Left ventricle myocardium superior (tissue), 1 donor: Measurements from ENCODE around the gene CACNA1D. TPM values are rescaled to one million over a fixed set of nuclear protein-coding genes. Genes with fewer than 3 reads are reported as not detected.

Experiments used
- ATAC-seq: fragments of 200-7000 bp; cut with Tn5 transposase; one replicate; pipeline ENCODE4 v1.9.1; 2020; ENCODE audit warnings: mild to moderate bottlenecking, moderate library complexity
- DNase-seq: peaks from one replicate; pipeline ENCODE4 v3.0.0-alpha.2; 2020
- intact Hi-C: fragments of 100-400 bp; cut with micrococcal nuclease; formaldehyde crosslinking; loops from one replicate; pipeline ENCODE4 v1.11.0; 2022
- total RNA-seq: library from RNA; stranded (reverse); fragmentation: NEBNext Ultra II Directional; extraction: Animal tissue kit (Norgen Biotek cat#: 25700); gene quantifications from one replicate; pipeline ENCODE4 v1.2.1, GENCODE V29; 2021
- donor health status: DM: no; HTN: yes; CAD: no; lungs with severe emphysema.

Gene CACNA1D
- total RNA-seq, 1 donor from 2014 or later = 1.0 TPM

DNA sequence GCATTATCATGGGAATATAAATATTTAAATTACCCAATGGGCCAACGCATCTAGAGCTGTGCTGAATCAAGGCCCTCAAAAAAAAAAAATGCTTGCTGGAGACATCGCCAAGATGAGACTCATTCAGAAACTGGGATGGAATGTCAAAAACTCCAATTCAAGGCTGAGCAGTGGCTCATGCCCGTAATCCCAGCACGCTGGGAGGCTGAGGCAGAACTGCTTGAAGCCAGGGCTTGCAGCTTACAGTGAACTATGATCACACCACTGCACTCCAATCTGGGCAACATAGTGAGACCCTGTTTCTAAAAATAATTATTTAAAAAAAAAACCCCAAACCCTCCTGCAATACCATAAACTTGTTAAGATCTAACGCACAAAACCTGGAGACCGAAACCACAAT, 3.1 kb upstream of the CACNA1D start:
- no peak for ATAC-seq
- intact Hi-C loops = no loop called here
- DNase-seq = no peak

DNA sequence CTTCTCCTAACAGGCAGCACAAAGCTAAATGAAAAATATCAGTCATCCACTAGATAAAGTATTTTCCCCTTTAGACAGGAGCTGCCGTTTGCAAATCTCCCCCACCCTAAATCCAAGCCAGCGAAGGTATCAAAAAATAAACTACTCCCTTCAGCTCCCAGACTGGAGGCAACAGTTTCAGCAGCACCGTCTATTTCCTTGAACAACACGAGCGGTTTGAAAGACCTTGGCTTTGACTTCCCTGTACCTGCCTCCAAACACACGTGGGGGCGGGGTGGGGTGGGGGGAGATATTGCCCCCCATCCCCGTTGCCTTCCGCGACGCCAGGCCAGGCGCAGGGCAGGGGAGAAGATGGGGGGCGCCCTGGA, 832 bp upstream of the CACNA1D start:
- ATAC-seq (no peak), DNase-seq (no peak)
- intact Hi-C loops = no loop called here

DNA sequence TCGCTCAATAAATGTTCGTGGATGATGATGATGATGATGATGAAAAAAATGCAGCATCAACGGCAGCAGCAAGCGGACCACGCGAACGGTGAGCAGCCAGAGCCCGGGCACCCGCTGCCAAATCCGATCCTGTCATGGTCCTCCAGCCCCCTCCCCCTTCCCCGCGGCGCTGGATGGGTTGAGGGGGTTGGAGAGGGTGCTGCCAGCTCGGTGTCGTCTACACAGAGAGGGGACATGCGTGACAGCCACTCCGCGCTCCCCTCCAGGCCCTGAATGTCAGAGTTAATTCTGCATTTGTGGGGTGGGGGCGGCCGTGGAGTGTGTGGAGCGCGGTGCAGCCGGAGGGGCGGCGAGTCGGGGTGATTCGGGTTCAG, 722 bp downstream of the CACNA1D start:
- ATAC-seq (no peak), DNase-seq (no peak)
- intact Hi-C loops = no loop called here

DNA sequence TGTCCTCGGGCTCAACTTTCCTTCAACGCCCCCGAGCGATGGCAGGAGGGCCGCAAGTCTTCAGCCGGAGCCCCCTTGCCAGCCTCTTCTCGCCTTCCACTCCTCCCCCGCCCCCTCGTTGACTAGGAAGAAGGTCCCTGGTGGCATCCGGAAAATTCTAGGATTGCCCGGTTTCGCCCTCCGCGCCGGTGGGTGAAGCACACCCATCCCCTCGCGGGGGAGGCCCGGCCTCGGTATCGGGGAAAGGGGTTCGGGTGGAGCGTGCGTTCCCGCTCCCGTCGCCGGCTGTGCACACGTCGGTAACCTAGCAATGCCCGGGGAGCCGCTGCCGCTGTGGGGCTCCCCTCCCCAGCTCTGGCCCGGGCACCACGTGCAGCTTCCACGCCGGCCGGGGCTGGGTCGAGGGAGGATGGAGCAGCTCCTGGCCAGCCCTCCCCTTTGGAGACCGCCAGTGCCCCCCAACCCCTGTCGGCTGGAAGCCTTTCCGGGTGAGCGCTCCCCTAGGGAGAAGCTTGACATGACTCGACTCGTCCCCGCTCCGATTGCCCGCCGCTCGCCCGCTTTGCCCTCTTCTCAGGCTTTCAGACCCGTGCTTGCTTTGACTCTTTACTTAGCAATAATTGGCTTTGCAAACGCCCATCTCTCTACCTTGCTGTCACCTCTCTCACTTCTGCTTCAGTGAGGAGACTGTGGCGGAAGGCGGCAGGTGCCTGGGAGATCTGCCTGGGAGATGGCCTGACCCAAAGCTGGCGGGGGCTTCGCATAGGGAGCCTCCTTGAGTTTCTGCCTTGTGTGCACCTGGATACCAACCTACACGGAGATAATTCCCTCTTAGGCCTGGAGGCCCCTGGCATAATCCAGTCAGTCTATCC, 1.3 kb downstream of the CACNA1D start:
- peak; percentile 41 for ATAC-seq
- no peak for DNase-seq
- intact Hi-C loops = no loop called here

DNA sequence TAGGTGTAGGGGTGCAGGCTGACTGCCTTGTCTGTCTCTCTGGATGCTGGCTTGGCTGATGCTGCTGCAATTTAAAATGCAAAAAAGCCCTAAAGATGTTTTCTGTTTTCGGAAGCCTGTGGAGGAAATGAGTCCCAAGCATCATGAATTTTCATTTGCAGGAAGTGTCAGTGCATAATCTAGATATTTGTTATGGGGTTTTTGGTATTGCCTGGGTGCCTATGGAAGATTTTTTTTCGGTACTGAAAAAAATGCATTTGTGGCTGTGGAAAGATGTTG, 1.9 kb downstream of the CACNA1D start:
- intact Hi-C loops = no loop called here
- DNase-seq (no peak), ATAC-seq (no peak)

DNA sequence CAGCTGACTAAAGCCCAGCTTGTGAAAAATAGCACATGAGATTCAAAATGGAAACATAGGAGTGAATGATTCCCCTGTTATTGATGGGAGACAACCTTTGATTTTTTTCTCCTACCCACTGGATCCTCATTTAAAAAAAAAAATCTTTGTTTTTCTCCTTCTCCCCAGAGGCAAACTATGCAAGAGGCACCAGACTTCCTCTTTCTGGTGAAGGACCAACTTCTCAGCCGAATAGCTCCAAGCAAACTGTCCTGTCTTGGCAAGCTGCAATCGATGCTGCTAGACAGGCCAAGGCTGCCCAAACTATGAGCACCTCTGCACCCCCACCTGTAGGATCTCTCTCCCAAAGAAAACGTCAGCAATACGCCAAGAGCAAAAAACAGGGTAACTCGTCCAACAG, 2.6 kb downstream of the CACNA1D start:
- intact Hi-C loops = no loop called here
- DNase-seq = no peak
- ATAC-seq = no peak

DNA sequence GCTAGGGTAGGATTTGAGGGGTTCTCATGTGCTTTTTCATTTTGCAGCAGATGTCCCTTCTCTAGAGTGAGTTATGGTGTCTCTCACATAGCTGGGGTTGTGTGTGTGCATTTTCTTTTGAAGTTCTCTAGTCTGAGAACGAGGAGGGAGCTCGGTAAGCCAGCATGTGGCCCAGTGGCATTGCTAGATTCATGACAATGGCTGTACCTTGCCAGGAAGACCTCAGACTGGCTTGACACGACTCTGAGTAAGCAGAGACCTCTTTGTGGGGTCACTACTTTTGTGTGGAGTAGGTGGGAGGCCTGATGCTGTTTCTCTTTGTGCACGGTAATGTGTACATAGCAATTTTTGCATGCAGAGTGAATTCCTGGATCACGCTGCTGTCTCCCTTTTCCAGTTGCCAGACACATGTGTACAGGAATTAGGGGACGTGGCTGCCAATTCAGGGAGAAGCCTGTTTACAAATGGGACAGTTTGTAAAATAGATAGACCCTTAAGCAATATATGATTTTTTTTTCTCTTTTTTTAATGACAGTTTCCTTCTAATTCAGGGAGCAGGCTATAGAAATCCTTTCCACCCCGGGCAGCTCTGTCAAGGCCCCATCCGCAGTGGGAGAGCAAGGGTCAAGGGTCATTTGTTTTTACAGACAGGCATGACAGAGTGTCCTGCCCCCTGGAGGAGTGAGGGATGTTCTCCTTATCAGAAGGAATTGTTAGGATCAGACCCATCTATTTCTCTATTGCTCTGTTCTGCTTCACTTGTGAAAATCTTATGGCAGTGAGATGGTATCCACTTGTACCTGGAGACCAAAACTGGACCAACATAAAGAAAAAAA, 4.6 kb downstream of the CACNA1D start:
- ATAC-seq (no peak), DNase-seq (no peak)
- intact Hi-C loops = no loop called here

DNA sequence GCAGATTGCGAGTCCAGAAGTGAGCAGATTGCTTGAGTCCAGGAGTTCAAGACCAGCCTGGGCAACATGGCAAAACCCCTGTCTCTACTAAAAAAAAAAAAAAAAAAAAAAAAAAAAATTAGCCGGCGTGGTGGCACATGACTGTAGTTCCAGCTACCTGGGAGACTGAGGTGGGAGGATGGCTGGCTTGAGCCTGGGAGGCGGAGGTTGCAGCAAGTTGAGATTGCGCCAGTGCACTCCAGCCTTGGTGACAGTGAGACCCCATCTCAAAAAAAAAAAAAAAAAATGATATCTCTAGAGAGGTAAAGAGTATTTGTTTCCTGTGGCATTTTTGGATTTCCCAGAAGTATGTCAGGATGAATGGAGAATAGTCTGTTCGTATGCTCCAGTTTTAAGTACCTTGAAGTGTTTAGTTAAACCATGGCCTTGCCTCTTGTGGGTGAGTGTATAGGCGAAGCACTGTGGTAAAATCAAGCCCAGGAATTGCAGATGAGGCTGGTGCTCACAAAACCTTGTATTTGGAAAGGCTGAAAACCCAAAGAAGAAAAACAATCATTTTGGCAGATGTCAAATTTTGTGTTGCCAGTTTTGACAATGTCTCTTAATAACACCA, 5.9 kb downstream of the CACNA1D start:
- DNase-seq (no peak), ATAC-seq (no peak)
- intact Hi-C loops = no loop called here

DNA sequence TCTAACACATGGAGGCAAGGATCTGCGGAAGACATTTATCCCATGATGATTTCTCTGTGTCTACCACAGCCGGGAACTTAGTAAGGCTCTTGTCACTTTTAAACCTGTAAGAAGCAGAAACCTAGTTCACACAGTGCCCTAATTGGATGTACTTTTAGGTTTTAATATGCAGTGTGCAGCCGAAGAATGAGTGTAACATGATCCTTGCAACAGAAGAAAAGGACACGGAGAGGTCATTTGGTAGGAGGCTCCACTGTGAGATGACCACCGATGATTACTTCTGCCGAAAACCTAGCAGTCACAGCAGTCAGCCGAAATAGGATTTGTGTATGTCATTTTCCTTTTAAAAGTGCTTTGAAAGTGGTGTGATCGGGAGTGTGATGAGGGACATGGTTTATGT, 6.8 kb downstream of the CACNA1D start:
- ATAC-seq = no peak
- no peak for DNase-seq
- intact Hi-C loops = no loop called here

DNA sequence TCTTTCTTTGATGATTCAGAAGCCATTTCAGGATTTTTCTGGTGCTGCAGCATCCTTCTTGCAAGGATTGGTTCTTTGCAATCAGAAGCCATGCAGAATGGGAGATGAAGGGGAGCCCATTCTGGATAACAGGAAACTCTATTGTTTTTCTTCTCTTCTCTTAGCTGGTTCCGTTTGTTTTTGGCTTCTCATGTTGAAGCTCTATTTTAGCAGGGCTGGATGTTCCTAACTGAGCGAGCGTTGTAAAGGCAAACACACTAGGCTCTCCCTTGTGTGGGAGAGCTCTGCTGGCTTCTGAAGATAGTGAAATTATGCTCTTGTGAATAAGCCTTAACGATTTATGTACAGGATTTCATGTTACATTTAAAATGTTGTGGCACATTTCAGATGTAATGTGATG, 8.3 kb downstream of the CACNA1D start:
- no peak for DNase-seq
- no peak for ATAC-seq
- intact Hi-C loops = no loop called here

DNA sequence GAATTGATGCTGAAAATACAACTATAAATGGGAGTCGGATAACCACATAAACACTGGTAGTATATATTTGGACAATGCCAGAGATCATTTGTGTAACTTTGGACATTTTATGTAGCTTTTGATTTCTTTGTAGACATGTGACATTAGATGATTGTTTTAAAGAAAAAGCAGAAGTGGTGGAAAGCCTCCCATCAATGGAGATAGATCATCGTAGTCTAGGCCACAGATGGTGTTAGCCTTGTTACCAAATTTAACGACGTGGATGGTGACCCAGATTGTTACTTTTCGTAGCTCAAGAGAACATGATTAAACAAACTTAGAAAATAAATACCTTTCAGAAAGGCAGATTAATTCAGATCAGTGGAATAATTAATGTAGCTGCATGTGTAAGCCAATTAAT, 8.8 kb downstream of the CACNA1D start:
- no peak for ATAC-seq
- intact Hi-C loops = no loop called here
- no peak for DNase-seq

DNA sequence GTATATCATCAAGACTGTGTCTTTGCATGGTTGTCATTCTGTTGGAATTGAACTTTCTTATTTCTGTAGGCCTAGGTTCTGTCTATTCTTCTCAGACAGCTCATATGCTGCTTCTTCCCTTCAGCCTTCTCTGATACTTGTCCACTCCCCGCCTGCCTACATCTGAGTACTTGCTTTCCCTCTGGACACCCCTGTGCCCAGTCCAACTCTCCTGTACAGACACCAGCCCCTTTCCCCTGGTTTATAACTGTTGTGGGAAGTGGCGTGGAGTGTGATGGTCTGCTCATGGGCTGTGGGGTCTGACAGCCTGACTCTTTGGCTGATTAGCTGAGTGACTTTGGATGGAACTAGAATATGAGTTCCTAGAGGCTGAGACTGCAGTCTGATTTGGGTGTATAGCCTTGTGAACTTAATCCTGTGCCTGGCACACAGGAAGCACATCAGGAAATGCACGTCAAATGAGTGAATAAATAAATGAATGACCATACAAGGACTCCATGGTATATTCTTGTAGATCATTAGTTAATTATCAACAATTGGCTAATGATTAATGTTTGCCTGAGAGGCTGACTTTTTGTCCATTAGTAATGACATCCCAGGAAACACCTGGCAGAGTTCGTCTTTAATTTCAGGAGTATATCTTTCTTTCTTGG, 11.8 kb downstream of the CACNA1D start:
- ATAC-seq = no peak
- DNase-seq = no peak

DNA sequence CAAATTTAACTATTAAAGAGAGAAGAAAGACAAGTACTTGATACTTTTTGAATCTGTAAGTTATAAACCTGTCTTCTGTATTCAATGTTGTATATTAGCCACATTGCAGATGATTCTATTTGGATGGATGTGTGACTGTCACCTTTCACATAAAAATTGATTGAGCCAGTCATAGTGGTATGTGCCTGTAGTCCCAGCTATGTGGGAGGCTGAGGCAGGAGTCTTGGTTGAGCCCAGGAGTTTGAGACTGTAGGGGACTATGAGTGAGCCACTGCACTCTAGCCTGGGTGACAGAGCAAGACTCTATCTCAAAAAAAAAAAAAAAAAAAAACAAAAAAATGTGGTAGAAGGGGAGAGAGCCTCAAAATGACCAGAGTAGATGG, 12.3 kb downstream of the CACNA1D start:
- DNase-seq = no peak
- no peak for ATAC-seq
- intact Hi-C loops = no loop called here

More for the DNA sequence above, 11.8 kb downstream of the CACNA1D start:
- intact Hi-C loops = no loop called here

DNA sequence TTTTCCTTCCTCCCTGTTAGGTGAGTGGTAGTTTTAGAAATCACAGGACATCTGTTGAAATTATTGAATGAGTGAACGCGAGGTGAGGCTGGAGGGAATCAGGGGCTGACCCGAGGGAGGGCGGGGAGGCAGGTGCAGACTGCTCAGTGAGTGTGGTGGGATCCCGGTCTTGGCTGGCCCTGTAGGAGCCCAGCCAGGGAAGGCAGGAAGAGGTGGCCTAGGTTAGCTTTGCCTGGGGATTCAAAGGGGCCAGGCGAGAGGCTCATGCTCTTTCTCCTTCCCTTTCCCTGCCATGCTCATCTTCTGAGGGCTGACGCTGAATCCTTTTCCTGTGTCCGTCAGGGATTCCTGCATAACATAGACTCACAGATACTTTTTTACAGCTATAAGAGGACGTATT, 15.1 kb downstream of the CACNA1D start:
- DNase-seq (no peak), ATAC-seq (no peak)
- intact Hi-C loops = no loop called here

DNA sequence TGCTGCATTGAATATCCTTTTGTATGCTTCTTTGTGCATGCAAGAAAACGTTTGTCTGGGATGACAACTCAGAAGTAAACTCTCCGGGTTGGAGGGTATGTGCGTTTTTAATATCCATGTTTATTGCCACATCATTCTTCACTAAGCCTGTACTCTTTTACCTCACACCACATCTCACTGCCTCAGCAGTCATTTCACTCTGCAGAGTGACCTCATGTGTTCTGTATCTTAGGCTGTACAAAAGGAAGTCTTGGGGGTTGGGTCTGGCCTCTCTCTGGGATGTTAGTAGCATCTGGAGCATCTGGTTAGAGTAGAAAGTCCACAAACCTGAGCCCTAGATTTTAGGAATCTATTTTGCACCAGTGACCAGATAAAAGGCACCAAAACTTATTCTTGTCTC, 16.1 kb downstream of the CACNA1D start:
- intact Hi-C loops = no loop called here
- ATAC-seq (no peak), DNase-seq (no peak)

DNA sequence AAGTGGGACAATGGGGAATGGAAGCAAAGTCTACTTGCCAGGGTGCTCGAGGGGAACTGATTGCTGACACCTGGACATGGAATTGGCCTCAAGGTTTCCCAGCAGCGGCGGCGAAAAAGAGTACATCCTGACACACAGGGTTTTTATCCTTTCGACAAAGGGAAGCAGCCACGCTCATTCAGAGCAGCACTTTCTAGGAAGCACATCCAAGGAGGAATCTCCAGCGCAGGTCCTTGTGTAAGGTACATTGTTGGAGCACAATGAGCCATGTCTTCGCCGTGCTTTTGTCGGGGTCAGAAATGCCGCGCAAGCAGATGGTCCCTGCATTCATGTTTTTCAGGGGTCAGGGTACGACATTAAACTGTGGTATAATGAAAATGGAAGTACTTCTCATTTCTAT, 16.8 kb downstream of the CACNA1D start:
- intact Hi-C loops = no loop called here
- ATAC-seq (no peak), DNase-seq (no peak)

DNA sequence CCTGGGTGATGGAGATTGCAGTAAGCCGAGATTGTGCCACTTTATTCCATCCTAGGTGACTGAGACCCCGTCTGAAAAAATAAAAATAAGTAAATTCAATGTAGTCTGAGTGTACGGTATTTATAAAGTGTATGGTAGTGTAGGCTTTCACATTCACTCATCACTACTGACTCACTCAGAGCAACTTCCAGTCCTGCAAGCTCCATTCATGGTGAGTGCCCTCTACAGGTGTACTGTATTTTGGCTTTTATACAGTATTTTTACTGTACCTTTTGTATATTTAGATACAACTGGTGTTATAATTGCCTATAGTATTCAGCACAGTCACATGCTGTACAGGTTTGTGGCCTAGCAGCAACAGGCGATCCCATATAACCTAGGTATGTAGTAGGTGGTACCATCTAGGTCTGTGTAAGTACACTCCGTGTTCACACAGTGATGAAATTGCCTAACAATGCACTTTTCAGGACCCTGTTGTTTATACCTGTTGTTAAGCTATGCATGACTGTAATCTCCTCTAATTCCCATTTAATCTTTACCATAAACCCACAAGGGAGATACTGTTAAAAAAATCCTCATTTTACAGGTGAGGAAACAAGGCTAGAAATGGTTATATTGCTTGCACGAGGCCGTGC, 19.3 kb downstream of the CACNA1D start:
- intact Hi-C loops = no loop called here
- ATAC-seq = no peak

DNA sequence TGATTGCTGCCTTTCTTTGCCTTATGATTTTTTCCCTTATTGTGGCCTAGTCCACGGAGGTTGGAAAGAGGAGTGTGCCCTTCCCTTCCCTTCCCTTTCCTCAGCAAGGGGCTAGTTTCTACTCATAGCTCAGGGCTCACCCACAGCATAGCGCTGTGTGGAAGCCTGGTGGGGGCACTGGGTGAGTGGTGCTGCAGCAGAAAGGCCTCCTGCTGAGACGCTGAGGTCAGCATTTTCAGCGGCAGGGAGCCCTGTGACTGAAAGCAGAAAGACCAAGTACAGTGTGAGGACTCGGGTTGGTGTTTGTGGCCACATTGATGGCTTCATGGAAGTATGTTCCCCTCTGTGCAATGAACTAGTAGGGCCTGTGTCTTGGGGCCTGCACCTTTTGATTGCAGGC, 21.9 kb downstream of the CACNA1D start:
- intact Hi-C loops = no loop called here
- ATAC-seq (no peak), DNase-seq (no peak)

More for the DNA sequence above, 19.3 kb downstream of the CACNA1D start:
- DNase-seq = no peak

DNA sequence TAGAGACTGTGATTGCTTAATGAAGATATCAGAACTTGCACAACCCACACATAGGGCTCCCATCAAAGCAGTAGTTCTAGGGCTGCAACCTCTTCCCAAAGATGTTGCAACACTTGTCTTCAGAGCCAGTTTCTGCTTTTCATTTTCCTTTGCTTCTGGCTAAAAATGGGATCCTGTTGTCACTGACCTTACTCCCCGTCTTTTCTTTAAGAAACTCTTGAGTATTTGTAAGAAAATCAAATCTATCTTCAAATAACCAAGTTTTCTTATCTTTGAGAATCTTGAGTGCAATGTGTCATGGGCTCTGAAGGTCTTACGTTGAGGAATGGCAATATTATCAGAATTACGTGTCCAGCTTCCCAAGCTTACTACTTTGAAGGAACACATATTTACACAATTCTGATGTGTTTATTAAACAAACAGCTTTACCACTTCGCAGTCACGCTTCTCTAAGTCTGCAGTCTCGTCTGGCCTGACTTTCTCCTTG, 24.1 kb downstream of the CACNA1D start:
- DNase-seq (no peak), ATAC-seq (peak; percentile 73)
- intact Hi-C loops = no loop called here
